Skeletal muscle satellite cell (primary cell): ENCODE measurements around the gene TCL1A.
"Not testable (repeated sequence)": the region's sequence is repeated elsewhere in the genome, so short reads cannot be mapped to it uniquely, and the experiment has no call there.

Experiments used
- H3K27me3 ChIP-seq: 2 replicates; pipeline ENCODE4 v1.7.0; 2013; ENCODE audit warnings: low read length; ENCODE audit not compliant: control insufficient read depth, insufficient read depth
- H3K36me3 ChIP-seq: 2 replicates; pipeline ENCODE4 v1.7.0; 2013; ENCODE audit warnings: mild to moderate bottlenecking, control low read depth, low read length; ENCODE audit not compliant: insufficient read depth
- H3K4me1 ChIP-seq: 2 replicates; pipeline ENCODE4 v1.7.0; 2013; ENCODE audit warnings: low read length; ENCODE audit not compliant: control insufficient read depth, insufficient read depth
- H3K4me2 ChIP-seq: 2 replicates; pipeline ENCODE4 v1.7.0; 2013; ENCODE audit warnings: mild to moderate bottlenecking, low read length
- H3K4me3 ChIP-seq: 2 replicates; pipeline ENCODE4 v1.7.0; 2013; ENCODE audit warnings: low read length
- H3K9ac ChIP-seq: 2 replicates; pipeline ENCODE4 v1.7.0; 2013; ENCODE audit warnings: mild to moderate bottlenecking, low read depth, low read length, moderate library complexity
- H3K9me3 ChIP-seq: replicated peaks from 2 replicates; pipeline ENCODE4 v1.7.0; 2013; ENCODE audit warnings: mild to moderate bottlenecking, control low read depth, low read length

The TCL1A gene

DNA sequence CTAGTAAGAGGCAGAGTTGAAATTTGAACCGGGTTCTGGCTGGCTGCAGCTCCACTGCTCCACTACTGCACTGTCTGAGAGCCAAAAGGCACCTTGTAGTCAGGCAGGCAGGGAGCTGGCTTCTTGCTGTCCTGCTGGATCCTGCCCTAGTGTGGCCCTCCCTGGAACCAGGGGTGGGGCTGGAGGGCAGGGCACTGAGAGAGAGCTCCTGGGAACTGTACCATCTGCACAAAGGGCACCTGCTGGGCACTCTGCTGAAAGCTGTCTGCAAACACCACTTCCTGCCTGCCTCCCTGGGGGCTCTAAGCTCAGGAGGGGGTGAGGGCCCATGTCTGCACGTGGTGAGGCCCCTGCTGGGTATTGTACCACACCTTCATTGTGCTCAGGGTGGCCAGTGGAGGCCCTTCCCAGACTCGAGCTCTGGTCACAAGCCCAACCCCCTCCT, 46.7 kb downstream of the TCL1A start:
- Histone ChIP-seq H3K4me1 (no peaks in the 10 kb centered on the region), H3K4me2 (no peak overlapping the region), H3K27me3 (no peaks in the 10 kb centered on the region), H3K36me3 (no peaks in the 10 kb centered on the region), H3K9ac (no peak overlapping the region), H3K9me3 (peaks cover 5% of the 10 kb centered on the region), H3K4me3 (no peak overlapping the region)

- no peak overlapping the region for H3K4me2 ChIP-seq
- no peaks in the 10 kb centered on the region for H3K36me3 ChIP-seq
- H3K27me3 ChIP-seq: no peaks in the 10 kb centered on the region
- H3K9ac ChIP-seq: no peak overlapping the region
- peaks cover 5% of the 10 kb centered on the region for H3K9me3 ChIP-seq
- no peaks in the 10 kb centered on the region for H3K4me1 ChIP-seq
- H3K4me3 ChIP-seq: no peak overlapping the region
Measured at GRCh38 chr14:95666450-95666849, 47.5 kb downstream of the TCL1A start.

DNA sequence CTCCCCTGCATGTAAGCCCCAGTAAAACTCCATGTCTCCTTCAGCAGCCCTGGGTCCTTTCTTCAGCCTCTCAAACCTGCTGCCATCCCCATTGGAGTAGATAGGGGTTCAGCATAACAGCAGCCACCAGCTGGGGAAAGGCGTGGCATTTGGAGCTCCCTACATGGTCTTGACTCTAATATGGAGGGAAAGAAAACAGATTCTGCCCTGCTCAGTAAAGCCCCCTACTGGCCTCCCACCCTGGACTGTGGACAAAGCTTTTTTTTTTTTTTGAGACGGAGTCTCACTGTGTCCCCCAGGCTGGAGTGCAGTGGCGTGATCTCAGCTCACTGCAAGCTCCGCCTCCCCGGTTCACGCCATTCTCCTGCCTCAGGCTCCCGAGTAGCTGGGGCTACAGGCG, 48.4 kb downstream of the TCL1A start:
- H3K4me2 ChIP-seq, H3K9me3 ChIP-seq, H3K27me3 ChIP-seq, H3K36me3 ChIP-seq, H3K4me3 ChIP-seq, H3K4me1 ChIP-seq, H3K9ac ChIP-seq: not testable (repeated sequence)

DNA sequence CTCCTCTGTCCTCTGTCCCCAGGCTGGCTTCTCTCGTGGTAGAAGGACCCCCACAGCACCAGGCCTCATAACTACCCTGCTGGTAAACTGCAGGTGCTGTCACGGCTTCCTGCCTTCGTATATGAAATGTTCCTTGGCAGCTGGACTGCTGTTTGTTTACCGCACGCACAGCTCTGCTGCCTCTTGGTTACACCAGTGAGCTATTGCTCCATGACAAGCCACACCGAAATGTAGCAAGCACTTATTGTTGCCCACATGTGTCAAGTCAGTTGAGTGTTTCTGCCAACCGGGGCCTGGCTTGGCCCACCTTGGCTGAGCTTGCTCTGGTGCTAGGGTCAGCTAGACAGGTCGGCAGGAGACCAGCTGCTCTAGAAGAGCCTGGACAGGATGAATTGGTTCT, 49.4 kb downstream of the TCL1A start:
- Histone ChIP-seq H3K9ac (no peak overlapping the region), H3K9me3 (peaks cover 5% of the 10 kb centered on the region), H3K4me2 (no peak overlapping the region), H3K36me3 (no peaks in the 10 kb centered on the region), H3K27me3 (no peaks in the 10 kb centered on the region), H3K4me3 (no peak overlapping the region), H3K4me1 (no peaks in the 10 kb centered on the region)

- Histone ChIP-seq H3K4me1 (no peaks in the 10 kb centered on the region), H3K4me3 (no peak overlapping the region), H3K27me3 (no peaks in the 10 kb centered on the region), H3K9ac (no peak overlapping the region), H3K9me3 (peaks cover 5% of the 10 kb centered on the region), H3K4me2 (no peak overlapping the region), H3K36me3 (no peaks in the 10 kb centered on the region)
Measured at GRCh38 chr14:95664066-95664465, 49.9 kb downstream of the TCL1A start.

- no peak overlapping the region for H3K9ac ChIP-seq
- no peak overlapping the region for H3K4me3 ChIP-seq
- H3K36me3 ChIP-seq: no peaks in the 10 kb centered on the region
- H3K27me3 ChIP-seq: no peaks in the 10 kb centered on the region
- H3K4me1 ChIP-seq: no peaks in the 10 kb centered on the region
- H3K9me3 ChIP-seq: peaks cover 5% of the 10 kb centered on the region
- no peak overlapping the region for H3K4me2 ChIP-seq
Measured at GRCh38 chr14:95663226-95663797, 50.6 kb downstream of the TCL1A start.

GRCh38 chr14:95662376-95663186, 51.3 kb downstream of the TCL1A start:
- Histone ChIP-seq H3K27me3 (no peaks in the 10 kb centered on the region), H3K9me3 (peaks cover 5% of the 10 kb centered on the region), H3K4me3 (no peak overlapping the region), H3K36me3 (no peaks in the 10 kb centered on the region), H3K9ac (no peak overlapping the region), H3K4me1 (no peaks in the 10 kb centered on the region), H3K4me2 (no peak overlapping the region)

GRCh38 chr14:95660651-95661515, 53.0 kb downstream of the TCL1A start:
- Histone ChIP-seq H3K4me1 (no peaks in the 10 kb centered on the region), H3K9ac (no peak overlapping the region), H3K4me2 (no peak overlapping the region), H3K9me3 (no peaks in the 10 kb centered on the region), H3K4me3 (no peak overlapping the region), H3K27me3 (no peaks in the 10 kb centered on the region), H3K36me3 (no peaks in the 10 kb centered on the region)

DNA sequence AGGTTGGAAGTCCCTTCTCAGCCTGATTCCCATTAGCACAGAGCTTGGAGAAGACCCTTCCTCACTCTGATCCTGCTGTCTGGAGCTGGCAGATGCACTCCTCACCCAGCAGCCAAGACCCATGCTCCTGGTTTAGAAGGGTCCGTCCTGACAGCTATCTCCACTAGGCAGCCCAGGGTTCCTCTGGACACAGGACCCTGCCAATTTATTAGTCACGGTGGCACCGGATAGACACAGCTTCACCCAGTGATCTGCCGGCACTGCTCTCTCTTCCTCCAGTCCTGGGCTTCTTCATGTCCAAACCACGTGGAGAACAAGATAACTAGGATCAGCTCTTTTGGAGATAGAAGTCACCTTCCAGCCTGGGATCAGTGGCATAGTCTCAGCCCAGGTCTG, 53.9 kb downstream of the TCL1A start:
- no peaks in the 10 kb centered on the region for H3K4me1 ChIP-seq
- no peak overlapping the region for H3K4me3 ChIP-seq
- no peak overlapping the region for H3K9ac ChIP-seq
- H3K9me3 ChIP-seq: no peaks in the 10 kb centered on the region
- no peaks in the 10 kb centered on the region for H3K36me3 ChIP-seq
- no peaks in the 10 kb centered on the region for H3K27me3 ChIP-seq
- no peak overlapping the region for H3K4me2 ChIP-seq
